ENCODE measurements around the gene KIF17. TPM values are rescaled to one million over a fixed set of nuclear protein-coding genes. Genes with fewer than 3 reads are reported as not detected.

Gene KIF17
- polyA plus RNA-seq, 2 of the 4 experiments (the other 2 are of a cell fraction): 0.78 to 1.0 TPM

- DNase-seq (ENCODE audit: low read depth in 1 of 2, low spot score in 1 of 2): peak in 1 of 2 experiments; percentile 51
- FAIRE-seq: no peak
- 9% methylated on average over 2 of the region's 2 CpGs for WGBS (ENCODE audit: missing lambda C conversion rate)
- peak; percentile 60 to 63; a peak in 3 of 6 replicates for ATAC-seq
- TF ChIP-seq GATA3 (IDR thresholded peaks at IDR 0.05; ENCODE audit: borderline replicate concordance) (0 out of 2 replicates have a peak, but pooled peaks have one; percentile 38), ZC3H11A (IDR thresholded peaks at IDR 0.05) (no peak)
- Histone ChIP-seq H3K4me1 (peaks cover 46% of the 10 kb centered on the region), H3K4me3 (no peak overlapping the region), H3K27ac (peak overlapping the region; percentile 28 to 81), H3K4me2 (peak overlapping the region; percentile 39), H3K9me3 (no peaks in the 10 kb centered on the region)
- ChIA-PET POLR2A (interaction anchor here (1.1 kb wide), 1 partner anchor 78 kb away, joined by 3 read pairs; no protein-coding TSS in a partner anchor), CTCF (no interaction called here)
Observed at GRCh38 chr1:20739225-20739624, 21.4 kb upstream of the KIF17 start.

- ATAC-seq: no peak
- CTCF ChIA-PET: no interaction called here
- POLR2A ChIA-PET: no interaction called here
- TF ChIP-seq ZC3H11A (IDR thresholded peaks at IDR 0.05) (no peak), HES2 (IDR thresholded peaks at IDR 0.05) (no peak), JUNB (IDR thresholded peaks at IDR 0.05) (no peak), KDM5A (IDR thresholded peaks at IDR 0.05) (no peak), POLR2AphosphoS2 (conservative IDR thresholded peaks at IDR 0.05; ENCODE audit: low read length) (no peak), BCL3 (IDR thresholded peaks at IDR 0.05) (no peak), CHD4 (IDR thresholded peaks at IDR 0.05; ENCODE audit: borderline replicate concordance) (no peak), RAD21 (conservative IDR thresholded peaks at IDR 0.05 in 1 of 2, IDR thresholded peaks at IDR 0.05 in 1 of 2) (no peak), MAFK (IDR thresholded peaks at IDR 0.05; ENCODE audit: partially characterized antibody) (no peak), POLR2A (IDR thresholded peaks at IDR 0.05; ENCODE audit: low read length) (no peak), CTCF (IDR thresholded peaks at IDR 0.05) (no peak), ZNF302 (CRISPR knock-in tag; IDR thresholded peaks at IDR 0.05) (no peak)
- H3K4me1 ChIP-seq: peaks cover 46% of the 10 kb centered on the region
- no peak overlapping the region for H3K4me2 ChIP-seq
- H3K9me3 ChIP-seq: no peaks in the 10 kb centered on the region
- no peak for DNase-seq (ENCODE audit: low read depth in 1 of 2, low spot score in 1 of 2)
- peak overlapping the region in 1 of 2 experiments; percentile 33; a peak in 1 of 6 replicates for H3K27ac ChIP-seq
- no peak overlapping the region for H3K4me3 ChIP-seq
- WGBS (ENCODE audit: missing lambda C conversion rate): 99% methylated on average over 7 of the region's 7 CpGs
- FAIRE-seq: no peak
Observed at GRCh38 chr1:20735581-20736111, 17.8 kb upstream of the KIF17 start.

- POLR2A ChIA-PET: interaction anchor here (0.6 kb wide), 1 partner anchor 53 kb away, joined by 3 read pairs; no protein-coding TSS in a partner anchor
- ATAC-seq: peak; percentile 28 to 40
- 3% methylated on average over 5 of the region's 7 CpGs for WGBS (ENCODE audit: missing lambda C conversion rate)
- H3K27ac ChIP-seq: peak overlapping the region; percentile 88 to 90
- H3K4me1 ChIP-seq: peaks cover 27% of the 10 kb centered on the region
- peak overlapping the region; percentile 100 for H3K4me2 ChIP-seq
- FAIRE-seq: no peak
- CTCF ChIA-PET: interaction anchor here (0.6 to 1.5 kb wide), 4 partner anchors 12 to 483 kb away, joined by 3 read pairs; no protein-coding TSS in a partner anchor
- H3K9me3 ChIP-seq: no peaks in the 10 kb centered on the region
- no peak for DNase-seq (ENCODE audit: low read depth in 1 of 2, low spot score in 1 of 2)
- H3K4me3 ChIP-seq: no peak overlapping the region
- TF ChIP-seq HMGXB4 (CRISPR knock-in tag; IDR thresholded peaks at IDR 0.05; ENCODE audit: borderline replicate concordance) (no peak), ZSCAN20 (CRISPR knock-in tag; IDR thresholded peaks at IDR 0.05) (no peak), ATOH8 (CRISPR knock-in tag; IDR thresholded peaks at IDR 0.05; ENCODE audit: low read depth) (no peak), EHF (CRISPR knock-in tag; IDR thresholded peaks at IDR 0.05) (no peak), CEBPB (IDR thresholded peaks at IDR 0.05) (no peak), RAD21 (conservative IDR thresholded peaks at IDR 0.05 in 1 of 2, IDR thresholded peaks at IDR 0.05 in 1 of 2) (0 out of 5 replicates have a peak, but pooled peaks of 1 of the 2 experiments have one; percentile 10), HEYL (CRISPR knock-in tag; IDR thresholded peaks at IDR 0.05) (no peak), FOSL2 (IDR thresholded peaks at IDR 0.05) (0 out of 2 replicates have a peak, but pooled peaks have one; percentile 1), FOSL2 (CRISPR knock-in tag; IDR thresholded peaks at IDR 0.05) (no peak), MAX (IDR thresholded peaks at IDR 0.05) (no peak), EP300 (IDR thresholded peaks at IDR 0.05) (0 out of 5 replicates have a peak, but pooled peaks of 1 of the 2 experiments have one; percentile 9), CBX2 (IDR thresholded peaks at IDR 0.05; ENCODE audit: borderline replicate concordance, low read depth) (no peak), USF2 (IDR thresholded peaks at IDR 0.05) (no peak), KDM1A (IDR thresholded peaks at IDR 0.05; ENCODE audit: low read depth) (no peak), ZFP36 (IDR thresholded peaks at IDR 0.05; ENCODE audit: borderline replicate concordance, partially characterized antibody) (no peak), JUNB (IDR thresholded peaks at IDR 0.05) (no peak)
Observed at GRCh38 chr1:20733360-20733975, 15.7 kb upstream of the KIF17 start.
